GM13977 (cell line): ENCODE data around the gene LLGL1.

Experiments
- DNase-seq: peaks from one replicate; pipeline ENCODE4 v3.0.0; 2012; ENCODE audit warnings: low spot score
- in situ Hi-C: fragments of 300-500 bp; cut with MboI; formaldehyde crosslinking; loops from one replicate; pipeline ENCODE4 v1.12.0; 2022; ENCODE audit warnings: low sequenced_read_pairs, low pct_unique_long_range_greater_than_20kb, mixed read lengths, inconsistent platforms; ENCODE audit not compliant: unreplicated experiment
- TF ChIP-seq, protein P1 (sequence below): IDR thresholded peaks from 2 replicates; pipeline ENCODE4 v1.5.1; 2012; ENCODE audit warnings: mild to moderate bottlenecking, control low read depth; ENCODE audit not compliant: insufficient read depth; ENCODE audit errors: extremely low read depth, missing control alignments

The LLGL1 gene

DNA sequence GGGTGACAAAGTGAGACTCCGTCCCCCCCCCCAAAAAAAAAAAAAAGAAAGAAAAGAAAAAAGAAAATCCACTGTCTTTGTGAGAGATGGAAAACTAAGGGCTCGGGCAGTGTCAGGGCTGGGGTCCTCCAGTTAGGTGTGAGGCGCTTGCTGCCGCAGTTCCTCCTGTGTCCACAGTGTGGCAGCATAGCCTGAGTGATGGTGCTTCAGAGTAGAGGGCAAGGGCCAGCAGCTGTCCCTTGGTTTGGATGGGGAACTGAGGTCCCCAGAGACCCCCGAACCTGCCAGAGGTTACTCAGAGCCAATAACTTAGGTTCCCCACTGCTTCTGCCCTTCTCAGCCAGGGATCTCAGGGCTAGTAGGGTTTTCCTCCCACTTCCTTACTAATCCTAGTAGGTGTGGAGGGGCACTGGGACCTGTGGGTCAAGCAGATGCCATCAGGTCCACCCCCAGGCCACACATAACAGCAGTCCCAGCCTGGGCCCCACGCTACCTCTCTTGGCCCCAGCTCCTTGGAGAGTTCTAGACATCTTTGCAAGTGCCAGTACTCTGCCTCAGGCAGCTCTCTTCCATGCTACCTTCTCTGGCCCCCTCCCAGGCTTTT, 7.9 kb upstream of the LLGL1 start:
- peak; percentile 89 for DNase-seq
- in situ Hi-C loops = no loop called here
- TF ChIP-seq, protein P1, sequence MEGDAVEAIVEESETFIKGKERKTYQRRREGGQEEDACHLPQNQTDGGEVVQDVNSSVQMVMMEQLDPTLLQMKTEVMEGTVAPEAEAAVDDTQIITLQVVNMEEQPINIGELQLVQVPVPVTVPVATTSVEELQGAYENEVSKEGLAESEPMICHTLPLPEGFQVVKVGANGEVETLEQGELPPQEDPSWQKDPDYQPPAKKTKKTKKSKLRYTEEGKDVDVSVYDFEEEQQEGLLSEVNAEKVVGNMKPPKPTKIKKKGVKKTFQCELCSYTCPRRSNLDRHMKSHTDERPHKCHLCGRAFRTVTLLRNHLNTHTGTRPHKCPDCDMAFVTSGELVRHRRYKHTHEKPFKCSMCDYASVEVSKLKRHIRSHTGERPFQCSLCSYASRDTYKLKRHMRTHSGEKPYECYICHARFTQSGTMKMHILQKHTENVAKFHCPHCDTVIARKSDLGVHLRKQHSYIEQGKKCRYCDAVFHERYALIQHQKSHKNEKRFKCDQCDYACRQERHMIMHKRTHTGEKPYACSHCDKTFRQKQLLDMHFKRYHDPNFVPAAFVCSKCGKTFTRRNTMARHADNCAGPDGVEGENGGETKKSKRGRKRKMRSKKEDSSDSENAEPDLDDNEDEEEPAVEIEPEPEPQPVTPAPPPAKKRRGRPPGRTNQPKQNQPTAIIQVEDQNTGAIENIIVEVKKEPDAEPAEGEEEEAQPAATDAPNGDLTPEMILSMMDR = peak; percentile 99

DNA sequence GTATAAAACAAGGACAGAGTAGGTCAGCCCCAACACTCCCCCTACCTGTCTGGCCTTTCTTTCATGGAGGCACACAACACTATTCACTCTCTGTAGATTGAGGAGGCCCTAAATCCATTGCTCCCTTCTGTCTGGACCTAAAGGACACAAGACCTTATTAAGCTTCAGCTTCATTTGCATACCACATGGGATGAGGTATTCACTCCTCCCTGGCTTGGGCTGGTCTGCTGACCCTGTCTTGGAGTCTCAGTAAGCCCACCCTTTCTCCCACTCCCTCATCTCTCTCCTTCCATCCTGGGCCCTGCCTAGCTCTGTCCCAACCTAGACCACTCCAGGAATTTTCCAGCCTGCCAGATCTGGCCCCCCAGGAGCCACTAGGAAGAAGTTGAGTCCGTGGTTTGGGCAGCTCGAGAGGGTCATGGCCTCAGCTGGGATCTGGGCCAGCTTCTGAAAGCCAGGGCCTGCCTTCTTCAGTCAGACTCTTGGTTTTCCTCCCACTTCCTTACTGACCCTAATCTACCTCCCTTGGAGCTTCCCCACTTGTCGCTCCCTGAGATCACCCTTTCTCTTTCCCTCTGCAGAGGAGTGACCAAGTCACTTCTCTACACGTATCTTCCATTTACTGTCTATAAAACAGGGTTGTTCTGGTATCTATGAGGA, 6.5 kb upstream of the LLGL1 start:
- TF ChIP-seq, protein P1 = no peak
- DNase-seq = no peak
- in situ Hi-C loops = no loop called here

DNA sequence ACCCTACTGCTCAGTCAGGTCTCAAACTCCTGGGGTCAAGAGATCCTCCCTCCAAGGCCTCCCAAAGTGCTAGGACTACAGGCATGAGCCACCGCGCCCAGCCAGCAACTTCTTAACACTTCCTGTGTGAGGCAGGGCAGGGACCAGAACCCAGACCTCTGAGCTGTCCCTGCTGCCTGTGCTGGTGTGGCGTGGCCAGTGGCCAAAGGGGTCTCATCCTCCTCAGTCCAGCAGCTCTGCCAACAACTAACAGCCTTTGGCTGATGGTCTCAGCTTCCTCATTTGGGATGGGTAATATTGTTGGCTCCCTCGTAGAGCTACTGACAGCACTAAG, 1.4 kb upstream of the LLGL1 start:
- in situ Hi-C loops = no loop called here
- TF ChIP-seq, protein P1 = no peak
- no peak for DNase-seq

DNA sequence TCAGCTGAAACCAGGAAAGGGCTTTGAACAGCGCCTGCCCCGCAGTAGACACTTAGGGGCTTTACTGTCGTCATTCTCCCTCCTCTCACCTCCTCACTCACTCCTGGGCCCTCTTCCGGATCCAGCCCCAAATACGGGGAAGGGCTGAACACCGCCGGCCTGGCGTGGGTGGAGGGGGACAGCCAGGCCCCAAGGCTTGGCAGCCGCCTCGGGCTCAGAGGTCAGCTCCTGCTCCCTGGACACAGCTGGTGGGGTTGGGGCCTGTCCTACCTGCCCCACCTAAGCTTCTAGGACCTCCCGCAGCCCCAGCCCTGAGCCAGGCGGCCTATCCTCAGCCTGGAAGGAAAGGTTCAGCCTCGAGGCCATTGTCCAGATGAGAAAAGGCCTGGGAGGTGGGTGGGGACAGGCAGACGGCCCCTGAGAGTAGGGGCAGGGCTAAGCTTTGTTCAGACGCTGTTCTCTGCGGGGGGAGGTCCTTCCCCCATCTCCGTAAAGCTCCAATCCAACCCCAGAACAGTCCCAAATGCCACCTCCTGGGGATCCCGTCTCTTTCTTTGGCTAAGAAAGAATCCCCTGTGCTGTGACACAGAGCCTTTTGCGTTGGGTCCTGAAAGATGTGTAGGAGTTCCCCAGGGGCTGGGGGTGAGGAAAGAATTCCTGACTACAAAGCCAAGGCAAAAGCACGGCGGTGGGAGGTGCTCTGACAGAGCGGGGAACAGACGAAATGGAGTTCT, 881 bp upstream of the LLGL1 start:
- in situ Hi-C loops = no loop called here
- DNase-seq = no peak
- TF ChIP-seq, protein P1 = no peak

DNA sequence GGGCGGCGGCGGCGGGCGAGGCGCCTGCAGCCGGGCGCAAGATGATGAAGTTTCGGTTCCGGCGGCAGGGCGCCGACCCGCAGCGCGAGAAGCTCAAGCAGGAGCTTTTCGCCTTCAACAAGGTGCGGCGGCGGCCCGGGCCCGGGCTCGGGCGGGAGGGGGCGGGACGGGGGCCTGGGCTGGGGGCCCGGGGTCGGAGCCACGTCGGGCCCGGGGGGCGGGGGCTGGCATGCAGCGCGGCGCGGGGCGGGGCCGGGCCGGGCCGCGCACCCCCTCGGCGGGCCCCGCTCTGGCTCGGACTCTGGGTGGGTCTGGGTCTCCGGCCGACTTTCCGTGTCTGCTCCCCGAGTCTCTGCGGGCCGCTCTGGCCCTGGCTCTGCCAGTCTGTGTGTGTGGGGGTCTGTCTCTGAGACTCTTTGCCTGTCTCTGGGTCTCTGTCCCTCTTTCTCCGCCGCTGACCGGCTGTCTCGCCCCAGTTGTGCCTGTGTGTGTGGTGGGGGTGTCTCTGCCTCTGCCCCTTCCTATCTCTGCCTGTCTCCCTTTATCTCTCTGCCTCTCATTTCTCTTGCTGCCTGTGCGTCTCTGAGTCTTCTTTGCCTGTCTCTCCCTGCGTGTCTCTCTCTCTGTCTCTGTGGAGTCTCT, 328 bp downstream of the LLGL1 start:
- no peak for DNase-seq
- in situ Hi-C loops = no loop called here
- TF ChIP-seq, protein P1 = no peak

DNA sequence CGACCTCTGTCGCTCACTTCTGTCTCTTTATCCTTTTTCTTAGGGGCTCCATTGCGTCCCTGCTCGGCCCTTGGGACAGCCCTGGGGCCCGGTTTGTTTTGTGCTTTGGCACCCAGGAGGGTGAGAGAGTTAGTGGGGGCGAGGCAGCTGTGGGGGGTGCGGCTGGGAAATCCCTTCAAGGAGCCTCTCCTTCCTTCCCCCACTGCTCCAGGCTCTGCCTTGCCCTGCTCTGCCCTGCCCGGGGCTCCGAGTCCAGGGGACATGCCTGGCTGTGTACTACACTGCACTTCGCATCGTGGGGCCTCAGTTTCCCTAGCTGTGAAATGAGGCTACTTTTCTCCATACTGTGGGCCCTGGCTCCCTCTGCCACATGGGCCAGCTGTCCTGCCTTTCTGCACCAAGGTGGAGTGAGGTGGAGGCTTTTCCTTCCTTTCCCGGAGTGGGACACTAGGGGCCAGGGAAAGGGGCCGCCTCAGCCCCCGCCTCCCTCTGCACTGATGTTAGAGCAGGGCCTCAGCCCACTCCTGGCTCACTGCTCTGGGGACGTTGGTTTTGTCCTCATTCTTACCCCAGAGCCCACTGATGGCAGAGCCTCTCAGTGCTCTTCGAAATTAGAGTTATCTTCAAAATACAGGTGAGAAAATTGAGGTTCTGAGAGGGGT, 980 bp downstream of the LLGL1 start:
- TF ChIP-seq, protein P1 = no peak
- no peak for DNase-seq
- in situ Hi-C loops = no loop called here
